H9 (cell line): Measurements from ENCODE around the gene RIGI. TPM values are rescaled to one million over a fixed set of nuclear protein-coding genes. Genes with fewer than 3 reads are reported as not detected.

Source experiments
- DNase-seq: peaks from one replicate; pipeline ENCODE4 v3.0.0-alpha.2; 2017
- H2AFZ ChIP-seq: one replicate; pipeline ENCODE4 v1.6.1; 2013; ENCODE audit warnings: mild to moderate bottlenecking, low read length, control low read depth, moderate library complexity
- H2AK5ac ChIP-seq: 2 replicates; pipeline ENCODE4 v1.6.1; 2013; ENCODE audit warnings: low read length, control low read depth, mixed read lengths; ENCODE audit not compliant: insufficient read length
- H2BK120ac ChIP-seq: one replicate; pipeline ENCODE4 v1.6.1; 2013; ENCODE audit warnings: low read depth, mild to moderate bottlenecking, low read length, control low read depth, inconsistent platforms; ENCODE audit not compliant: poor library complexity, severe bottlenecking
- H2BK12ac ChIP-seq: 2 replicates; pipeline ENCODE4 v1.6.1; 2013; ENCODE audit warnings: low read length, control low read depth, mixed read lengths, low read depth; ENCODE audit not compliant: insufficient read length
- H2BK15ac ChIP-seq: 2 replicates; pipeline ENCODE4 v1.6.1; 2013; ENCODE audit warnings: low read depth, low read length, control low read depth
- H2BK20ac ChIP-seq: one replicate; pipeline ENCODE4 v1.6.1; 2013; ENCODE audit warnings: low read depth, mild to moderate bottlenecking, low read length, control low read depth, inconsistent platforms; ENCODE audit not compliant: poor library complexity, severe bottlenecking
- H2BK5ac ChIP-seq: 2 replicates; pipeline ENCODE4 v1.6.1; 2013; ENCODE audit warnings: low read length, control low read depth, mixed read lengths; ENCODE audit not compliant: insufficient read length
- H3K14ac ChIP-seq: 2 replicates; pipeline ENCODE4 v1.6.1; 2013; ENCODE audit warnings: low read length, control low read depth; ENCODE audit not compliant: insufficient read depth
- H3K18ac ChIP-seq: 2 replicates; pipeline ENCODE4 v1.6.1; 2013; ENCODE audit warnings: low read depth, mild to moderate bottlenecking, mixed read lengths, low read length, control low read depth; ENCODE audit not compliant: insufficient read length
- H3K23ac ChIP-seq: 2 replicates; pipeline ENCODE4 v1.6.1; 2013; ENCODE audit warnings: low read length, control low read depth, mixed read lengths, low read depth; ENCODE audit not compliant: insufficient read length
- H3K23me2 ChIP-seq: 2 replicates; pipeline ENCODE4 v1.6.1; 2013; ENCODE audit warnings: low read depth, mild to moderate bottlenecking, mixed read lengths, low read length, control low read depth; ENCODE audit not compliant: insufficient read length, poor library complexity, severe bottlenecking
- H3K27ac ChIP-seq: 2 replicates; pipeline ENCODE4 v1.5.1; 2013; ENCODE audit warnings: low read length, control low read depth, mixed read lengths, low read depth; ENCODE audit not compliant: insufficient read length
- H3K27me3 ChIP-seq: 2 replicates; pipeline ENCODE4 v1.6.1; 2013; ENCODE audit warnings: low read length, control low read depth, inconsistent platforms; ENCODE audit not compliant: insufficient read depth
- H3K4ac ChIP-seq: 2 replicates; pipeline ENCODE4 v1.6.1; 2013; ENCODE audit warnings: low read depth, mild to moderate bottlenecking, control low read depth, inconsistent platforms, low read length, moderate library complexity
- H3K4me1 ChIP-seq: 2 replicates; pipeline ENCODE4 v1.6.1; 2013; ENCODE audit warnings: low read length, control low read depth, inconsistent platforms; ENCODE audit not compliant: insufficient read depth
- H3K4me2 ChIP-seq: 2 replicates; pipeline ENCODE4 v1.6.1; 2013; ENCODE audit warnings: low read length, control low read depth, mixed read lengths; ENCODE audit not compliant: insufficient read length, insufficient read depth
- H3K56ac ChIP-seq: 2 replicates; pipeline ENCODE4 v1.6.1; 2013; ENCODE audit warnings: low read depth, mild to moderate bottlenecking, mixed read lengths, low read length, control low read depth; ENCODE audit not compliant: insufficient read length
- H3K79me1 ChIP-seq: 2 replicates; pipeline ENCODE4 v1.6.1; 2013; ENCODE audit warnings: low read depth, mild to moderate bottlenecking, moderate library complexity, low read length, control low read depth, inconsistent platforms; ENCODE audit not compliant: insufficient read depth, poor library complexity, severe bottlenecking
- H3K79me2 ChIP-seq: 2 replicates; pipeline ENCODE4 v1.6.1; 2013; ENCODE audit warnings: low read length, control low read depth, inconsistent platforms; ENCODE audit not compliant: insufficient read depth
- H3K9ac ChIP-seq: 2 replicates; pipeline ENCODE4 v1.6.1; 2013; ENCODE audit warnings: low read length, control low read depth, mixed read lengths; ENCODE audit not compliant: insufficient read length; ENCODE audit errors: extremely low read depth
- H3K9me3 ChIP-seq: one replicate; pipeline ENCODE4 v1.6.1; 2013; ENCODE audit warnings: low read depth, low read length, inconsistent platforms; ENCODE audit not compliant: control insufficient read depth
- H3T11ph ChIP-seq: one replicate; pipeline ENCODE4 v1.6.1; 2013; ENCODE audit warnings: mild to moderate bottlenecking, low read length, control low read depth, inconsistent platforms
- H4K20me1 ChIP-seq: one replicate; pipeline ENCODE4 v1.6.1; 2013; ENCODE audit not compliant: control insufficient read depth, insufficient read length, insufficient read depth
- H4K5ac ChIP-seq: 2 replicates; pipeline ENCODE4 v1.6.1; 2013; ENCODE audit warnings: low read depth, mild to moderate bottlenecking, mixed read lengths, low read length, control low read depth; ENCODE audit not compliant: insufficient read length
- H4K8ac ChIP-seq: replicated peaks from 2 replicates; pipeline ENCODE4 v1.6.1; 2013; ENCODE audit warnings: low read length, control low read depth, mixed read lengths, low read depth; ENCODE audit not compliant: insufficient read length
- H4K91ac ChIP-seq: 2 replicates; pipeline ENCODE4 v1.6.1; 2013; ENCODE audit warnings: low read depth, mild to moderate bottlenecking, moderate library complexity, mixed read lengths, low read length, control low read depth; ENCODE audit not compliant: insufficient read length
- H3K27ac Mint-ChIP-seq, 3 experiments: 2 replicates in 2 of 3; 3 replicates in 1 of 3; pipeline ENCODE4 v1.8.0; 2020 to 2021; ENCODE audit warnings: mixed read lengths in 3 of 3, mild to moderate bottlenecking in 1 of 3, moderate library complexity in 1 of 3
- H3K27me3 Mint-ChIP-seq: 2 replicates; pipeline ENCODE4 v1.8.0; 2021; ENCODE audit warnings: low read depth, mild to moderate bottlenecking, moderate library complexity, mixed read lengths
- H3K36me3 Mint-ChIP-seq, 3 experiments: 2 replicates in 2 of 3; 3 replicates in 1 of 3; pipeline ENCODE4 v1.8.0; 2020 to 2021; ENCODE audit warnings: low read depth in 3 of 3, mixed read lengths in 3 of 3; ENCODE audit not compliant: insufficient read depth in 1 of 3
- H3K4me1 Mint-ChIP-seq, 2 experiments: 2 replicates each; pipeline ENCODE4 v1.8.0; 2020; ENCODE audit warnings: mixed read lengths in 2 of 2
- H3K4me3 Mint-ChIP-seq, 2 experiments: 2 replicates in 1 of 2; 3 replicates in 1 of 2; pipeline ENCODE4 v1.8.0; 2020 to 2021; ENCODE audit warnings: mild to moderate bottlenecking in 2 of 2, mixed read lengths in 2 of 2, moderate library complexity in 1 of 2
- H3K9me3 Mint-ChIP-seq, 2 experiments: 2 replicates in 1 of 2; 3 replicates in 1 of 2; pipeline ENCODE4 v1.8.0; 2020; ENCODE audit warnings: mild to moderate bottlenecking in 2 of 2, mixed read lengths in 2 of 2, moderate library complexity in 1 of 2
- WGBS: extraction: QIAGEN DNeasy Blood & Tissue Kit; methylation state at CpG from one replicate; pipeline ENCODE4 v1.1.7; 2013; ENCODE audit warnings: missing lambda C conversion rate, low lambda C conversion rate, mixed read lengths; ENCODE audit not compliant: insufficient read length; ENCODE audit errors: extremely low coverage; 5-methylcytosine and 5-hydroxymethylcytosine counted together
- total RNA-seq: library from RNA; stranded (reverse); gene quantifications from 2 replicates; pipeline ENCODE4 v1.2.1, GENCODE V29; 2021
- TF ChIP-seq, protein P1 (sequence below): fragments of 200-600 bp; sonication (generic); conservative IDR thresholded peaks from 3 replicates; pipeline ENCODE4 v1.8.0; 2021; ENCODE audit warnings: antibody characterized with exemption, mild to moderate bottlenecking

Gene RIGI
- total RNA-seq, 1 experiment from 2014 or later, result 4.1 TPM

DNA sequence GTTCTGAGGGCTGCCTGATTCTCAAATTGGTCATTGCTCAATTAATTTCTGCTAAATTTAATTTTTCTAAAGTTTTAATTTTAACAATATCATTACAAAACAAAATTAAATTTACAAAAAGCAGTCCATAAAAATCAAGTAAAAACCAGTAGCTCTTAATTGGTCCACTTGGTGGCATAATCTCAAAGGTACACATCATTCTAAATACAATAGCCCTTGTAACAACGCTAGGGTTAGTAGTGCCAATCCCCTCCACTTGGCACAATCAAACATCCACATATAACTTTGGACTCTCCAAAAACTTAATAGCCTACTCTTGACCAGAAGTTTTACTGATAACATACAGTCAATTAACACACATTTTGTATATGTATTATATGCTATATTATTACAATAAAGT lies 48.9 kb upstream of the RIGI start:
- Histone ChIP-seq H2AFZ (no peak overlapping the region), H3T11ph (no peak overlapping the region), H3K4me1 (no peaks in the 10 kb centered on the region), H3K79me2 (peaks cover 9% of the 10 kb centered on the region; the same call in 1 of the 2 replicates), H2BK120ac (no peak overlapping the region), H3K4me2 (no peak overlapping the region), H2BK5ac (no peak overlapping the region), H2BK15ac (no peak overlapping the region), H3K27me3 (no peaks in the 10 kb centered on the region), H3K23me2 (peaks cover 5% of the 10 kb centered on the region), H4K20me1 (no peaks in the 10 kb centered on the region), H4K8ac (no peak overlapping the region), H2BK20ac (no peak overlapping the region), H3K27ac (no peak overlapping the region), H3K23ac (no peak overlapping the region), H2AK5ac (no peak overlapping the region), H3K56ac (no peak overlapping the region), H3K18ac (no peak overlapping the region), H3K4ac (no peak overlapping the region), H3K9me3 (no peaks in the 10 kb centered on the region), H4K91ac (no peak overlapping the region), H3K14ac (no peak overlapping the region), H4K5ac (no peak overlapping the region), H3K9ac (no peak overlapping the region), H2BK12ac (no peak overlapping the region), H3K79me1 (peaks cover 3% of the 10 kb centered on the region)
- Mint-ChIP-seq H3K27ac (no peak overlapping the region), H3K4me3 (no peak overlapping the region; a peak in 1 of 5 replicates), H3K36me3 (peaks cover 5% of the 10 kb centered on the region in 3 experiments; a peak in 6 of 7 replicates), H3K4me1 (peaks cover 12 to 15% of the 10 kb centered on the region in 2 experiments), H3K9me3 (no peaks in the 10 kb centered on the region), H3K27me3 (peaks cover 1% of the 10 kb centered on the region; the same call in 1 of the 2 replicates)
- TF ChIP-seq, protein P1, sequence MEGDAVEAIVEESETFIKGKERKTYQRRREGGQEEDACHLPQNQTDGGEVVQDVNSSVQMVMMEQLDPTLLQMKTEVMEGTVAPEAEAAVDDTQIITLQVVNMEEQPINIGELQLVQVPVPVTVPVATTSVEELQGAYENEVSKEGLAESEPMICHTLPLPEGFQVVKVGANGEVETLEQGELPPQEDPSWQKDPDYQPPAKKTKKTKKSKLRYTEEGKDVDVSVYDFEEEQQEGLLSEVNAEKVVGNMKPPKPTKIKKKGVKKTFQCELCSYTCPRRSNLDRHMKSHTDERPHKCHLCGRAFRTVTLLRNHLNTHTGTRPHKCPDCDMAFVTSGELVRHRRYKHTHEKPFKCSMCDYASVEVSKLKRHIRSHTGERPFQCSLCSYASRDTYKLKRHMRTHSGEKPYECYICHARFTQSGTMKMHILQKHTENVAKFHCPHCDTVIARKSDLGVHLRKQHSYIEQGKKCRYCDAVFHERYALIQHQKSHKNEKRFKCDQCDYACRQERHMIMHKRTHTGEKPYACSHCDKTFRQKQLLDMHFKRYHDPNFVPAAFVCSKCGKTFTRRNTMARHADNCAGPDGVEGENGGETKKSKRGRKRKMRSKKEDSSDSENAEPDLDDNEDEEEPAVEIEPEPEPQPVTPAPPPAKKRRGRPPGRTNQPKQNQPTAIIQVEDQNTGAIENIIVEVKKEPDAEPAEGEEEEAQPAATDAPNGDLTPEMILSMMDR, result no peak
- WGBS, result no CpG with 5 or more reads among the region's 1 CpG
- no peak for DNase-seq
